ENCODE data around the gene LCN2.

- TF ChIP-seq, protein P1, sequence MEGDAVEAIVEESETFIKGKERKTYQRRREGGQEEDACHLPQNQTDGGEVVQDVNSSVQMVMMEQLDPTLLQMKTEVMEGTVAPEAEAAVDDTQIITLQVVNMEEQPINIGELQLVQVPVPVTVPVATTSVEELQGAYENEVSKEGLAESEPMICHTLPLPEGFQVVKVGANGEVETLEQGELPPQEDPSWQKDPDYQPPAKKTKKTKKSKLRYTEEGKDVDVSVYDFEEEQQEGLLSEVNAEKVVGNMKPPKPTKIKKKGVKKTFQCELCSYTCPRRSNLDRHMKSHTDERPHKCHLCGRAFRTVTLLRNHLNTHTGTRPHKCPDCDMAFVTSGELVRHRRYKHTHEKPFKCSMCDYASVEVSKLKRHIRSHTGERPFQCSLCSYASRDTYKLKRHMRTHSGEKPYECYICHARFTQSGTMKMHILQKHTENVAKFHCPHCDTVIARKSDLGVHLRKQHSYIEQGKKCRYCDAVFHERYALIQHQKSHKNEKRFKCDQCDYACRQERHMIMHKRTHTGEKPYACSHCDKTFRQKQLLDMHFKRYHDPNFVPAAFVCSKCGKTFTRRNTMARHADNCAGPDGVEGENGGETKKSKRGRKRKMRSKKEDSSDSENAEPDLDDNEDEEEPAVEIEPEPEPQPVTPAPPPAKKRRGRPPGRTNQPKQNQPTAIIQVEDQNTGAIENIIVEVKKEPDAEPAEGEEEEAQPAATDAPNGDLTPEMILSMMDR (IDR thresholded peaks at IDR 0.05) = no peak
- no peak for TF ChIP-seq POLR2A (IDR thresholded peaks at IDR 0.05)
Observed at GRCh38 chr9:128175726-128176125, 26.5 kb downstream of the LCN2 start.

Measured in adrenal gland (tissue), 5 donors.